HepG2 (cell line): ENCODE results near the gene GLT1D1. TPM values are rescaled to one million over a fixed set of nuclear protein-coding genes. Genes with fewer than 3 reads are reported as not detected.

Experiments used
- ATAC-seq: fragments of 200-7000 bp; cut with Tn5 transposase; 3 replicates; pipeline ENCODE4 v1.9.1; 2020; ENCODE audit warnings: mild to moderate bottlenecking, moderate library complexity
- BruUV-seq: library from RNA; stranded (reverse); fragments of 400-500 nt; replicated peaks from 2 replicates; lab custom pipeline; 2021; lab: Mats Ljungman, UMichigan
- CTCF ChIA-PET: fragments of 300-600 bp; formaldehyde crosslinking; extraction: SDS; loops from one replicate; lab custom pipeline; 2021; ENCODE audit warnings: low total read pairs, inconsistent platforms, low intra/inter-chr PET ratio; lab: Yijun Ruan, JAX
- POLR2A ChIA-PET: fragments of 350-600 bp; sonication (Branson Sonifier 250); formaldehyde crosslinking; loops from one replicate; lab custom pipeline; 2020; ENCODE audit warnings: antibody characterized with exemption, inconsistent platforms; lab: Yijun Ruan, JAX
- DNase-seq: peaks from one replicate; pipeline ENCODE4 v3.0.0-alpha.2; 2015; ENCODE audit warnings: low spot score
- FAIRE-seq: peaks from 3 replicates; lab custom pipeline; 2011; peaks lifted over from hg19 to GRCh38; lab: Jason Lieb, UNC
- H2AFZ ChIP-seq: one replicate; pipeline ENCODE4 v1.6.1; 2011; ENCODE audit warnings: low read length, inconsistent platforms
- H3K27ac ChIP-seq: fragments of 300-600 bp; 3 replicates; pipeline ENCODE4 v1.8.0; 2011; ENCODE audit warnings: mixed run types, mild to moderate bottlenecking, mixed read lengths, low read length, inconsistent platforms; ENCODE audit not compliant: insufficient read depth; ENCODE audit errors: extremely low read length
- H3K27me3 ChIP-seq, 2 experiments: fragments of 200-600 bp in 1 of 2; 2 replicates in 1 of 2; 3 replicates in 1 of 2; pipeline versions ENCODE4 v1.6.0 to v1.8.0; 2011; ENCODE audit warnings: low read length in 2 of 2, mild to moderate bottlenecking in 2 of 2, moderate library complexity in 2 of 2, inconsistent platforms in 1 of 2; ENCODE audit not compliant: insufficient read depth in 2 of 2, control insufficient read depth in 1 of 2
- H3K36me3 ChIP-seq, 2 experiments: fragments of 200-600 bp in 1 of 2; replicated peaks in 1 of 2; 2 replicates in 1 of 2; 3 replicates in 1 of 2; pipeline versions ENCODE4 v1.5.1 to v1.8.0; 2011; ENCODE audit warnings: low read length in 2 of 2, inconsistent platforms in 1 of 2; ENCODE audit not compliant: insufficient read depth in 2 of 2, control insufficient read depth in 1 of 2
- H3K4me1 ChIP-seq: 2 replicates; pipeline ENCODE4 v1.5.1; 2012; ENCODE audit warnings: low read length, inconsistent platforms; ENCODE audit not compliant: insufficient read depth
- H3K4me2 ChIP-seq: 2 replicates; pipeline ENCODE4 v1.6.0; 2011; ENCODE audit warnings: low read depth, low read length, inconsistent platforms
- H3K4me3 ChIP-seq, 3 experiments: fragments of 200-600 bp in 1 of 3; sonication (generic), shearing (Covaris generic) in 1 of 3; replicated peaks in 1 of 3; 2 replicates each; pipeline ENCODE4 v1.5.1; 2011 to 2016; ENCODE audit warnings: low read length in 3 of 3, inconsistent platforms in 2 of 3, low read depth in 2 of 3, mild to moderate bottlenecking in 2 of 3, control low read depth in 1 of 3, mixed read lengths in 1 of 3; ENCODE audit not compliant: insufficient read depth in 1 of 3
- H3K79me2 ChIP-seq: one replicate; pipeline ENCODE4 v1.6.1; 2011; ENCODE audit warnings: low read length, inconsistent platforms; ENCODE audit not compliant: insufficient read depth
- H3K9ac ChIP-seq: 2 replicates; pipeline ENCODE4 v1.6.0; 2011; ENCODE audit warnings: mild to moderate bottlenecking, low read depth, low read length, inconsistent platforms; ENCODE audit not compliant: insufficient read depth
- H3K9me3 ChIP-seq: 2 replicates; pipeline ENCODE4 v1.5.1; 2012; ENCODE audit warnings: mild to moderate bottlenecking, low read length
- H4K20me1 ChIP-seq: 2 replicates; pipeline ENCODE4 v1.6.0; 2011; ENCODE audit warnings: inconsistent platforms, mild to moderate bottlenecking, low read length, moderate library complexity; ENCODE audit not compliant: insufficient read depth
- ATF3 ChIP-seq: sonication (generic); formaldehyde crosslinking; IDR thresholded peaks from 2 replicates; pipeline ENCODE4 v1.4.0; 2020; ENCODE audit warnings: missing genetic modification reagents
- DMTF1 ChIP-seq: sonication (generic); formaldehyde crosslinking; IDR thresholded peaks from 2 replicates; pipeline ENCODE4 v1.4.0; 2020; ENCODE audit warnings: mild to moderate bottlenecking, missing genetic modification reagents
- GTF3A ChIP-seq: sonication (generic); formaldehyde crosslinking; conservative IDR thresholded peaks from 2 replicates; pipeline ENCODE4 v1.4.0; 2020; ENCODE audit warnings: mild to moderate bottlenecking, missing genetic modification reagents
- KLF11 ChIP-seq: IDR thresholded peaks from 2 replicates; pipeline ENCODE4 v1.6.1; 2016; ENCODE audit warnings: missing compliant biosample characterization
- NFRKB ChIP-seq: fragments of 450-650 bp; IDR thresholded peaks from 2 replicates; pipeline ENCODE4 v1.6.1; 2017
- PAWR ChIP-seq: sonication (generic); formaldehyde crosslinking; IDR thresholded peaks from 2 replicates; pipeline ENCODE4 v1.4.0; 2020; ENCODE audit warnings: missing genetic modification reagents, mild to moderate bottlenecking, borderline replicate concordance
- PPARG ChIP-seq: conservative IDR thresholded peaks from 2 replicates; pipeline ENCODE4 v1.6.1; 2016; ENCODE audit warnings: missing biosample characterization, missing genetic modification reagents
- SCMH1 ChIP-seq: sonication (generic); formaldehyde crosslinking; IDR thresholded peaks from 2 replicates; pipeline ENCODE4 v1.9.0; 2021; ENCODE audit warnings: missing genetic modification reagents, mild to moderate bottlenecking, borderline replicate concordance
- TARDBP ChIP-seq: sonication (generic); formaldehyde crosslinking; IDR thresholded peaks from 2 replicates; pipeline ENCODE4 v1.8.0; 2022; ENCODE audit warnings: mild to moderate bottlenecking, missing genetic modification reagents
- ZNF703 ChIP-seq: sonication (generic); formaldehyde crosslinking; IDR thresholded peaks from 2 replicates; pipeline ENCODE4 v1.5.1; 2020; ENCODE audit warnings: missing genetic modification reagents, mild to moderate bottlenecking, moderate library complexity, borderline replicate concordance
- ZNF747 ChIP-seq: sonication (generic); formaldehyde crosslinking; IDR thresholded peaks from 2 replicates; pipeline ENCODE4 v1.8.1; 2023; ENCODE audit warnings: missing genetic modification reagents, mild to moderate bottlenecking, borderline replicate concordance
- WGBS: methylation state at CpG from one replicate; pipeline ENCODE4 v1.1.6; 2017; ENCODE audit warnings: low lambda C conversion rate; 5-methylcytosine and 5-hydroxymethylcytosine counted together
- in situ Hi-C: cut with HindIII; loops from 2 replicates; pipeline ENCODE4 v1.10.0; 2017; ENCODE audit warnings: low pct_unique_long_range_greater_than_20kb; ENCODE audit not compliant: extremely low pct_ligation_motif_present
- intact Hi-C: fragments of 100-400 bp; cut with micrococcal nuclease; formaldehyde crosslinking; loops from one replicate; pipeline ENCODE4 v1.10.0; 2022; ENCODE audit not compliant: unreplicated experiment
- polyA plus RNA-seq, 8 experiments: library from polyadenylated mRNA; depleted of rRNA in 3 of 8; stranded (reverse) in 7 of 8; unstranded in 1 of 8; fragments of >200 nt; fragmentation: Illumina TruSeq in 4 of 8; extraction: Trizol in 4 of 8; gene quantifications; 2 replicates each; pipeline versions ENCODE4 v1.2.1 to v1.2.3, GENCODE V29; 2011 to 2016; ENCODE audit warnings: low read depth in 4 of 8, missing spikeins in 1 of 8, mixed read lengths in 1 of 8; ENCODE audit not compliant: insufficient read depth in 1 of 8
- total RNA-seq, 5 experiments: library from RNA; depleted of rRNA; stranded (reverse); fragments of >200 nt; fragmentation: Illumina TruSeq; extraction: Trizol; gene quantifications; 2 replicates each; pipeline ENCODE4 v1.2.3, GENCODE V29; 2016; ENCODE audit warnings: low read depth in 1 of 5
- TF ChIP-seq, protein P1 (sequence below): sonication (generic); formaldehyde crosslinking; IDR thresholded peaks from 2 replicates; pipeline ENCODE4 v1.8.1; 2022; ENCODE audit warnings: low read depth, mild to moderate bottlenecking, missing genetic modification reagents
- TF ChIP-seq, protein P2 (sequence below): sonication (generic); formaldehyde crosslinking; IDR thresholded peaks from 2 replicates; pipeline ENCODE4 v1.5.0; 2020; ENCODE audit warnings: mild to moderate bottlenecking, missing genetic modification reagents
- TF ChIP-seq, protein P3 (sequence below): sonication (generic); formaldehyde crosslinking; IDR thresholded peaks from 2 replicates; pipeline ENCODE4 v1.4.0; 2020; ENCODE audit warnings: missing genetic modification reagents, borderline replicate concordance

GLT1D1 gene
- total and polyA plus RNA-seq, 2 of the 13 experiments (the other 11 are each of a cell fraction or from before 2014, with no cell fraction given): 0.09 to 0.17 TPM

GRCh38 chr12:128811806-128812205 lies 41.5 kb upstream of the GLT1D1 start:
- no peak for ATAC-seq
- Histone ChIP-seq H3K4me1 (no peaks in the 10 kb centered on the region), H3K4me3 (no peak overlapping the region), H3K9ac (no peak overlapping the region), H3K9me3 (no peaks in the 10 kb centered on the region), H3K79me2 (peaks cover 41% of the 10 kb centered on the region), H4K20me1 (peaks cover 10% of the 10 kb centered on the region; the same call in 1 of the 2 replicates), H3K27ac (no peak overlapping the region), H3K27me3 (no peaks in the 10 kb centered on the region), H2AFZ (no peak overlapping the region), H3K36me3 (peaks cover 12 to 62% of the 10 kb centered on the region in 2 experiments; a peak in 4 of 5 replicates), H3K4me2 (no peak overlapping the region)
- intact Hi-C loops (no loop called here), in situ Hi-C loops (no loop called here)
- ChIA-PET POLR2A (interaction anchor here (0.7 kb wide), 1 partner anchor 12 kb away, joined by 4 read pairs; the partner anchor contains the start of gene SLC15A4), CTCF (no interaction called here)
- no peak for TF ChIP-seq GTF3A (CRISPR knock-in tag)
- TF ChIP-seq, protein P1, sequence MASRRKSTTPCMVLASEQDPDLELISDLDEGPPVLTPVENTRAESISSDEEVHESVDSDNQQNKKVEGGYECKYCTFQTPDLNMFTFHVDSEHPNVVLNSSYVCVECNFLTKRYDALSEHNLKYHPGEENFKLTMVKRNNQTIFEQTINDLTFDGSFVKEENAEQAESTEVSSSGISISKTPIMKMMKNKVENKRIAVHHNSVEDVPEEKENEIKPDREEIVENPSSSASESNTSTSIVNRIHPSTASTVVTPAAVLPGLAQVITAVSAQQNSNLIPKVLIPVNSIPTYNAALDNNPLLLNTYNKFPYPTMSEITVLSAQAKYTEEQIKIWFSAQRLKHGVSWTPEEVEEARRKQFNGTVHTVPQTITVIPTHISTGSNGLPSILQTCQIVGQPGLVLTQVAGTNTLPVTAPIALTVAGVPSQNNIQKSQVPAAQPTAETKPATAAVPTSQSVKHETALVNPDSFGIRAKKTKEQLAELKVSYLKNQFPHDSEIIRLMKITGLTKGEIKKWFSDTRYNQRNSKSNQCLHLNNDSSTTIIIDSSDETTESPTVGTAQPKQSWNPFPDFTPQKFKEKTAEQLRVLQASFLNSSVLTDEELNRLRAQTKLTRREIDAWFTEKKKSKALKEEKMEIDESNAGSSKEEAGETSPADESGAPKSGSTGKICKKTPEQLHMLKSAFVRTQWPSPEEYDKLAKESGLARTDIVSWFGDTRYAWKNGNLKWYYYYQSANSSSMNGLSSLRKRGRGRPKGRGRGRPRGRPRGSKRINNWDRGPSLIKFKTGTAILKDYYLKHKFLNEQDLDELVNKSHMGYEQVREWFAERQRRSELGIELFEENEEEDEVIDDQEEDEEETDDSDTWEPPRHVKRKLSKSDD: no peak
- no peak for TF ChIP-seq TARDBP (CRISPR knock-in tag)
- TF ChIP-seq, protein P2, sequence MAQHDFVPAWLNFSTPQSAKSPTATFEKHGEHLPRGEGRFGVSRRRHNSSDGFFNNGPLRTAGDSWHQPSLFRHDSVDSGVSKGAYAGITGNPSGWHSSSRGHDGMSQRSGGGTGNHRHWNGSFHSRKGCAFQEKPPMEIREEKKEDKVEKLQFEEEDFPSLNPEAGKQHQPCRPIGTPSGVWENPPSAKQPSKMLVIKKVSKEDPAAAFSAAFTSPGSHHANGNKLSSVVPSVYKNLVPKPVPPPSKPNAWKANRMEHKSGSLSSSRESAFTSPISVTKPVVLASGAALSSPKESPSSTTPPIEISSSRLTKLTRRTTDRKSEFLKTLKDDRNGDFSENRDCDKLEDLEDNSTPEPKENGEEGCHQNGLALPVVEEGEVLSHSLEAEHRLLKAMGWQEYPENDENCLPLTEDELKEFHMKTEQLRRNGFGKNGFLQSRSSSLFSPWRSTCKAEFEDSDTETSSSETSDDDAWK (CRISPR knock-in tag): no peak
- TF ChIP-seq PAWR (CRISPR knock-in tag): no peak
- no peak for TF ChIP-seq ZNF747 (CRISPR knock-in tag)
- TF ChIP-seq KLF11 (CRISPR knock-in tag): no peak
- TF ChIP-seq DMTF1 (CRISPR knock-in tag): no peak
- TF ChIP-seq ZNF703 (CRISPR knock-in tag): no peak
- TF ChIP-seq PPARG: no peak
- TF ChIP-seq ATF3 (CRISPR knock-in tag): no peak
- TF ChIP-seq, protein P3, sequence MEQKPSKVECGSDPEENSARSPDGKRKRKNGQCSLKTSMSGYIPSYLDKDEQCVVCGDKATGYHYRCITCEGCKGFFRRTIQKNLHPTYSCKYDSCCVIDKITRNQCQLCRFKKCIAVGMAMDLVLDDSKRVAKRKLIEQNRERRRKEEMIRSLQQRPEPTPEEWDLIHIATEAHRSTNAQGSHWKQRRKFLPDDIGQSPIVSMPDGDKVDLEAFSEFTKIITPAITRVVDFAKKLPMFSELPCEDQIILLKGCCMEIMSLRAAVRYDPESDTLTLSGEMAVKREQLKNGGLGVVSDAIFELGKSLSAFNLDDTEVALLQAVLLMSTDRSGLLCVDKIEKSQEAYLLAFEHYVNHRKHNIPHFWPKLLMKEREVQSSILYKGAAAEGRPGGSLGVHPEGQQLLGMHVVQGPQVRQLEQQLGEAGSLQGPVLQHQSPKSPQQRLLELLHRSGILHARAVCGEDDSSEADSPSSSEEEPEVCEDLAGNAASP: no peak
- no peak for TF ChIP-seq SCMH1 (CRISPR knock-in tag)
- no peak for TF ChIP-seq NFRKB
- FAIRE-seq: no peak
- over 99% methylated on average over 9 of the region's 9 CpGs for WGBS
- no TSS peak for BruUV-seq
- DNase-seq: no peak
